Suprapubic skin (tissue), 3 donors: ENCODE results near the gene SKI.

Experiments used
- POLR2A ChIP-seq, 2 donors: fragments of 450-650 bp; IDR thresholded peaks; one replicate each; pipeline ENCODE4 v1.6.1; 2017; ENCODE audit warnings: antibody characterized with exemption in 2 of 2, mild to moderate bottlenecking in 2 of 2, moderate library complexity in 2 of 2
- TF ChIP-seq, protein P1 (sequence below), 2 donors: fragments of 200-600 bp in 1 of 2; fragments of 450-650 bp in 1 of 2; sonication (generic) in 1 of 2; IDR thresholded peaks; one replicate each; pipeline ENCODE4 v1.5.1; 2016 to 2019; ENCODE audit warnings: antibody characterized with exemption in 2 of 2, mild to moderate bottlenecking in 1 of 2, moderate library complexity in 1 of 2

DNA sequence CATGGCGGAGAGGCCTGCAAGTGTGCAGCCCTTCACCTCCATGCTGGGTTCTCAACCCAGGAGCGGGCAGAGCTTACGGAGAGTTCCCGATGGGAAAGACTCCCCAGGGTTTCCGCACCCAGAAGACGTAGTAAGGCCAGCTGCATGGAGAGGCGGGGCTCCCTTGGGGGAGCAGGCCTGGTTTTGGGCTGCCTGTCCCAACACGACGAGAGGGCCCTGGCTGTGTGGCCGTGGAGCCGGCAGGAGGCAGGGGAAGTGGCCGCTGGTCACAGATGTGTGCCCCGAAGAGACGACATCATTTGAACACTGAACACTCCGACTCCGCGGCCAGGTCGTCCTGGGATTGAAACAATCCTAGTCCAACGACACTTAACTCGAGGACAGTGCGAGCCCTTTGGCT is 106.2 kb downstream of the SKI start:
- TF ChIP-seq, protein P1, sequence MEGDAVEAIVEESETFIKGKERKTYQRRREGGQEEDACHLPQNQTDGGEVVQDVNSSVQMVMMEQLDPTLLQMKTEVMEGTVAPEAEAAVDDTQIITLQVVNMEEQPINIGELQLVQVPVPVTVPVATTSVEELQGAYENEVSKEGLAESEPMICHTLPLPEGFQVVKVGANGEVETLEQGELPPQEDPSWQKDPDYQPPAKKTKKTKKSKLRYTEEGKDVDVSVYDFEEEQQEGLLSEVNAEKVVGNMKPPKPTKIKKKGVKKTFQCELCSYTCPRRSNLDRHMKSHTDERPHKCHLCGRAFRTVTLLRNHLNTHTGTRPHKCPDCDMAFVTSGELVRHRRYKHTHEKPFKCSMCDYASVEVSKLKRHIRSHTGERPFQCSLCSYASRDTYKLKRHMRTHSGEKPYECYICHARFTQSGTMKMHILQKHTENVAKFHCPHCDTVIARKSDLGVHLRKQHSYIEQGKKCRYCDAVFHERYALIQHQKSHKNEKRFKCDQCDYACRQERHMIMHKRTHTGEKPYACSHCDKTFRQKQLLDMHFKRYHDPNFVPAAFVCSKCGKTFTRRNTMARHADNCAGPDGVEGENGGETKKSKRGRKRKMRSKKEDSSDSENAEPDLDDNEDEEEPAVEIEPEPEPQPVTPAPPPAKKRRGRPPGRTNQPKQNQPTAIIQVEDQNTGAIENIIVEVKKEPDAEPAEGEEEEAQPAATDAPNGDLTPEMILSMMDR (IDR thresholded peaks at IDR 0.05): no peak
- no peak for TF ChIP-seq POLR2A (IDR thresholded peaks at IDR 0.05)
